K562 (cell line): ENCODE measurements around the gene TEAD3. TPM values are rescaled to one million over a fixed set of nuclear protein-coding genes. Genes with fewer than 3 reads are reported as not detected.
A peak's percentile ranks its signal among the peaks of the same experiment; 100 is the strongest.

Experiments used
- GTF2A2 ChIP-seq: IDR thresholded peaks from 2 replicates; pipeline ENCODE4 v1.6.1; 2016; ENCODE audit warnings: mild to moderate bottlenecking, missing genetic modification characterization, missing compliant biosample characterization
- MAX ChIP-seq: sonication (generic); formaldehyde crosslinking; IDR thresholded peaks from 2 replicates; pipeline ENCODE4 v1.9.0; 2022; ENCODE audit warnings: mild to moderate bottlenecking, missing genetic modification reagents
- PHF20 ChIP-seq: fragments of 450-650 bp; IDR thresholded peaks from 2 replicates; pipeline ENCODE4 v1.6.1; 2018; ENCODE audit not compliant: partially characterized antibody
- PHTF2 ChIP-seq: fragments of 250-450 bp; sonication (Bioruptor Pico); IDR thresholded peaks from 2 replicates; pipeline ENCODE4 v1.5.0; 2021; ENCODE audit warnings: mild to moderate bottlenecking
- SMAD1 ChIP-seq: fragments of 150-350 bp; IDR thresholded peaks from 2 replicates; pipeline ENCODE4 v1.6.1; 2014; ENCODE audit warnings: low read length, low read depth; ENCODE audit not compliant: partially characterized antibody
- SMARCB1 ChIP-seq: IDR thresholded peaks from 2 replicates; pipeline ENCODE4 v1.6.1; 2011; ENCODE audit warnings: improper control_type of control experiment, low read depth; ENCODE audit not compliant: insufficient read length
- SNIP1 ChIP-seq: fragments of 450-650 bp; IDR thresholded peaks from 2 replicates; pipeline ENCODE4 v1.7.1; 2017; ENCODE audit warnings: low read depth, mild to moderate bottlenecking
- XRCC3 ChIP-seq: fragments of 450-650 bp; IDR thresholded peaks from 2 replicates; pipeline ENCODE4 v1.6.1; 2017; ENCODE audit warnings: mild to moderate bottlenecking, moderate library complexity
- ZBTB43 ChIP-seq: sonication (generic); formaldehyde crosslinking; IDR thresholded peaks from 2 replicates; pipeline ENCODE4 v1.8.0; 2023; ENCODE audit warnings: mild to moderate bottlenecking, missing genetic modification reagents
- ZNF318 ChIP-seq, 2 experiments: fragments of 450-650 bp; IDR thresholded peaks; 2 replicates each; pipeline ENCODE4 v1.6.1; 2016; ENCODE audit warnings: mild to moderate bottlenecking in 2 of 2, borderline replicate concordance in 1 of 2, low read depth in 1 of 2, moderate library complexity in 1 of 2
- polyA plus RNA-seq, 8 experiments: library from polyadenylated mRNA; depleted of rRNA in 4 of 8; stranded (reverse) in 5 of 8; unstranded in 3 of 8; fragments of >200 nt; fragmentation: Nextera tagmentation in 2 of 8; fragmentation: Illumina TruSeq in 1 of 8; extraction: Ambion mirVana in 2 of 8; extraction: Trizol in 1 of 8; gene quantifications; 2 replicates each; pipeline versions ENCODE4 v1.2.1 to v1.2.3, GENCODE V29; 2011 to 2014; ENCODE audit warnings: inconsistent platforms in 1 of 8, missing spikeins in 1 of 8
- total RNA-seq, 7 experiments: library from RNA; depleted of rRNA in 6 of 7; stranded (reverse); fragments of >200 nt in 6 of 7; fragmentation: Illumina TruSeq in 2 of 7; extraction: Trizol in 2 of 7; gene quantifications; 2 replicates each; pipeline versions ENCODE4 v1.2.1 to v1.2.3, GENCODE V29; 2011 to 2021; ENCODE audit warnings: low replicate concordance in 1 of 7
- TF ChIP-seq, protein P1 (sequence below): sonication (generic); formaldehyde crosslinking; IDR thresholded peaks from 2 replicates; pipeline ENCODE4 v1.8.1; 2023; ENCODE audit warnings: mild to moderate bottlenecking, missing genetic modification reagents

TEAD3 gene
- total and polyA plus RNA-seq, 9 of the 15 experiments (the other 6 are each of a cell fraction or from before 2014, with no cell fraction given): 0.63 to 13.2 (median 3.3) TPM

- TF ChIP-seq, protein P1, sequence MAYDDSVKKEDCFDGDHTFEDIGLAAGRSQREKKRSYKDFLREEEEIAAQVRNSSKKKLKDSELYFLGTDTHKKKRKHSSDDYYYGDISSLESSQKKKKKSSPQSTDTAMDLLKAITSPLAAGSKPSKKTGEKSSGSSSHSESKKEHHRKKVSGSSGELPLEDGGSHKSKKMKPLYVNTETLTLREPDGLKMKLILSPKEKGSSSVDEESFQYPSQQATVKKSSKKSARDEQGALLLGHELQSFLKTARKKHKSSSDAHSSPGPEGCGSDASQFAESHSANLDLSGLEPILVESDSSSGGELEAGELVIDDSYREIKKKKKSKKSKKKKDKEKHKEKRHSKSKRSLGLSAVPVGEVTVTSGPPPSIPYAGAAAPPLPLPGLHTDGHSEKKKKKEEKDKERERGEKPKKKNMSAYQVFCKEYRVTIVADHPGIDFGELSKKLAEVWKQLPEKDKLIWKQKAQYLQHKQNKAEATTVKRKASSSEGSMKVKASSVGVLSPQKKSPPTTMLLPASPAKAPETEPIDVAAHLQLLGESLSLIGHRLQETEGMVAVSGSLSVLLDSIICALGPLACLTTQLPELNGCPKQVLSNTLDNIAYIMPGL: no peak
- TF ChIP-seq XRCC3 (no peak), PHF20 (no peak), SMAD1 (no peak), MAX (peak; percentile 36; the same call in 1 of the 2 replicates), SMARCB1 (no peak), ZNF318 (IDR thresholded peaks at IDR 0.05; ENCODE audit: borderline replicate concordance in 1 of 2, low read depth in 1 of 2) (no peak), SNIP1 (no peak), GTF2A2 (tag) (no peak), ZBTB43 (no peak), PHTF2 (CRISPR knock-in tag) (no peak)
Observed at GRCh38 chr6:35473075-35473849, 23.6 kb downstream of the TEAD3 start (continued).
